DMS153 treated with DMSO at 0.1 percent for 48 hours (cell line): ENCODE data around the gene AMOTL1.

Experiments
- DNase-seq: peaks from one replicate; lab custom pipeline; 2025; ENCODE audit not compliant: unreplicated experiment; lab: John Stamatoyannopoulos, UW

AMOTL1 gene, protein sequence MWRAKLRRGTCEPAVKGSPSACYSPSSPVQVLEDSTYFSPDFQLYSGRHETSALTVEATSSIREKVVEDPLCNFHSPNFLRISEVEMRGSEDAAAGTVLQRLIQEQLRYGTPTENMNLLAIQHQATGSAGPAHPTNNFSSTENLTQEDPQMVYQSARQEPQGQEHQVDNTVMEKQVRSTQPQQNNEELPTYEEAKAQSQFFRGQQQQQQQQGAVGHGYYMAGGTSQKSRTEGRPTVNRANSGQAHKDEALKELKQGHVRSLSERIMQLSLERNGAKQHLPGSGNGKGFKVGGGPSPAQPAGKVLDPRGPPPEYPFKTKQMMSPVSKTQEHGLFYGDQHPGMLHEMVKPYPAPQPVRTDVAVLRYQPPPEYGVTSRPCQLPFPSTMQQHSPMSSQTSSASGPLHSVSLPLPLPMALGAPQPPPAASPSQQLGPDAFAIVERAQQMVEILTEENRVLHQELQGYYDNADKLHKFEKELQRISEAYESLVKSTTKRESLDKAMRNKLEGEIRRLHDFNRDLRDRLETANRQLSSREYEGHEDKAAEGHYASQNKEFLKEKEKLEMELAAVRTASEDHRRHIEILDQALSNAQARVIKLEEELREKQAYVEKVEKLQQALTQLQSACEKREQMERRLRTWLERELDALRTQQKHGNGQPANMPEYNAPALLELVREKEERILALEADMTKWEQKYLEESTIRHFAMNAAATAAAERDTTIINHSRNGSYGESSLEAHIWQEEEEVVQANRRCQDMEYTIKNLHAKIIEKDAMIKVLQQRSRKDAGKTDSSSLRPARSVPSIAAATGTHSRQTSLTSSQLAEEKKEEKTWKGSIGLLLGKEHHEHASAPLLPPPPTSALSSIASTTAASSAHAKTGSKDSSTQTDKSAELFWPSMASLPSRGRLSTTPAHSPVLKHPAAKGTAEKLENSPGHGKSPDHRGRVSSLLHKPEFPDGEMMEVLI

GRCh38 chr11:94767701-94768601 lies at the start of gene AMOTL1:
AMOTL1 (plus strand) TSS chr11:94768356; CDS start chr11:94768512, 156 bp downstream.
- peak; percentile 50 for DNase-seq

- no peak for DNase-seq
These were observed 48.3 kb upstream of the AMOTL1 start for GRCh38 chr11:94719876-94720275.

DNA sequence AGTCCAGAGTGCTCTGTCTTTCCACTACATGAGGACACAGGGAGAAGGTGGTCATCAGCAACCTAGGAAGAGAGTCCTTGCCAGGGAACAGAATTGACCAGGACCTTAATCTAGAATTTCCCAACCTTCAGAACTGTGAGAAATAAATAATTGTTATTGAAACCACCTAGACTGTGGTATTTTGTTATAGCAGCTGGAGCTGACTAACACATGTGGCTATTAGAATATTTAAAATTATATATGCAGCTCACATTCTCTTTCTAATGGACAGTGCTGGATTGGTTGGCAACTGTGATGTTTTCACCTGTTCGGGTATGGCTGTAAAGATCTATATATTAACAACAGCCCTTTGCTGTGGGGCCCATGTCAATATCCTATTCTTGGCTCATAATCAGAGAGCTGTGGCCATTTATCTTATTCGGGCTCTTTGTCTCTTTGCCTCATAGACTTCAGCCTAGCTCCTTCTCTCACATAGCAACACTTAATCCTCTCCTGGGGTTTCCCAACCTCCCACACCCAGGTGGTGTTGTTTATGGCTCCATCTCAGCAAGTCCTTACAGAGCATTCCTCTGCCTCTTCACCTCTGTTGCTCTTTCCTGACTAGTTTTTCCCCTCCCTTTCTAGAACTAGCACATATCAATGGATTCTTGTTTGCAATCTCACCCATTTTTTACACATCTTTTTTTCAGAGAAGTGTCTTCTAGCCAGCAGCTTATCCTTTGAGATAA lies 46.4 kb upstream of the AMOTL1 start:
- no peak for DNase-seq

DNA sequence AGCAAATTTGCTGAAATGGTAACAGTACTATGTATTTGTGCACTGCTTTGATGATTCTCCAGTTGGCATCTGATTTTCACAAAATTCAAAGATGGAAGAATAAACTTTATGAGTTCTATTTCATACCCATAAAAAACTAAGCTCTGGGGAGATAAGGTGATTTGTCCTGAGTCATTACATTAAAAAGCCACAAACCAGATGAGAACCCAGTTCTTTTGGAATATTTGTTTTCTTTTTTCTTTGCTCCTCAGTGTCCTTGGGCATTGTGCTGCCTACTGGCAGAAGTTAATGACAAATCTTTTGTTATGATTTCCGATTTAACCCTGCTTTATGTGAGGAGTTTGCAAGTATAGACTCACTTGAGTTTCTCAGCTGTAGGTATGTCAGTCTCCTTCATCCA lies 45.4 kb upstream of the AMOTL1 start:
- no peak for DNase-seq

DNA sequence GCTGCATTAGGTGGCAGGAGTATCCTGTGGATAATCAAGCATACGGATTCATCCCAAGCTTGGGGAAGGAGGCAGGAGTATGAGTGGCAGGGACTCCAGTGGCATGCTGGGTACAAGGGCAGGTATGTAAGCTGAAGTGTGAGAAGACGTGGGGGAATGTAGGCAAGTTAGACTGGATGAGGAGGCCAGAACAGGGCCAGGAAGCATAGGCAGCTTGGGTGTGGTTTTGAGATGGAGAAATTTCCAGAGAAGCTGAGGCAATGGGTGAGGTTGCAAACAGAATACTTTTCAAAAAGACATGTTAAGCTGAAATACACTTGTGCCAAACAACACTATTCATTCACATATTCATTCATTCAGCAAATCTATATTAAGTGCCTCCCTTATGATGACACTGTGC lies 43.1 kb upstream of the AMOTL1 start:
- DNase-seq = no peak

- no peak for DNase-seq
These were observed 40.3 kb upstream of the AMOTL1 start for GRCh38 chr11:94727819-94728218.

GRCh38 chr11:94728541-94728940 lies 39.6 kb upstream of the AMOTL1 start:
- DNase-seq = no peak

DNA sequence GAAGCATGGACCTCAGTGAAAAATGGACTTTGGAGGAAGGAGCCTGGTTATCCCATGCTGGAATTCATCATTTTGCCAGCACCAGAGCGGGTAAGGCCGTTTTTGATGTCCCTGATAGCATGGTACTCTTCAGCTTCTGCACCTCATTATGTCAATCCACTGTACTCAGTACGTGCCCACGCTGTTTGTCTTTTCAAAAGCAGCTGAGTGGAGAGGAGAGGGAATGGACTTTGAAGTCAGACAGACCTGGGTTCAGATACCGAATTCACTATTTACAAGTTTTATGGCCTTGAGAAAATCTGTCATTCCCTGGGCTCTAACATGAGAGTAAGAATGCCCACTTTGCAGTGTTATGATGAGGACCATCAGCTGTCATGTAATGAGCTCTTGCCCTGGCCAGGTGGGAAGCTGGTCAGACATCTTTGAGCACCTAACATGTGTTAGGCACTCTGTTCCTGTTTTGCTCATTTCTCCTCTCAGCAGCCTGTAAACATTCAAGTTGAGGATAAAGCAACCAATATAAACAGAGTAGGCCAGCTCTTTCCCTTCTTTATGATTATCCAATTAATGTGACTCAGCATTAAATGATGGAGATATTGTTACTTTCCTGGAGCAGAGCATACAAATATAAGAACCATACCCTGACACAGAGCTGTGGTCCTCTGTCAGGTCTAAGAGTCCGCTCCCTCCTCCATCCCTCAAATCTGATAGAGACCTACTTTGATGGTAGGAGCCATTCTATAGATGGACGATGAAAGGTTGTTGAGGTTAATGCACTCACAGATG lies 39.0 kb upstream of the AMOTL1 start:
- DNase-seq = no peak

DNA sequence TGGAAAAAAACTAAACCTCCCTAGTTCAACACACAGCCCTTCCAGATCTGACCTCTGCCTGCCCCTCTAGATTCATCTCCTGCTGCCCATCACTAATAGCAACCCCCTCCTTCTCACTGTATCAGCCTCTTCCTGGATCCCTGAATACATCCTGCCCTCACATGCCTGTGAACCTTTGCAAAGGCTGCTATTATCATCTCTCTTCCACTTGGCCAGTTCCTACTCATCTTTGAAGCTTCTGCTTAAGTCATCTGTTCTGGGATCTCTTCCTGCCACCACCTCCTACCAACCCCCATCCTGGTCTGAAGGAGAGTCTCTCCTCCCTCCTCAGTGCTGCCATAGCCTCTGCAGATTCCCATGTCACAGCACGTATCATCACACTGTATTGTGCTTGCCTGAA lies 38.0 kb upstream of the AMOTL1 start:
- DNase-seq = no peak

- DNase-seq = no peak
These were observed 36.1 kb upstream of the AMOTL1 start for GRCh38 chr11:94731880-94732601.

DNA sequence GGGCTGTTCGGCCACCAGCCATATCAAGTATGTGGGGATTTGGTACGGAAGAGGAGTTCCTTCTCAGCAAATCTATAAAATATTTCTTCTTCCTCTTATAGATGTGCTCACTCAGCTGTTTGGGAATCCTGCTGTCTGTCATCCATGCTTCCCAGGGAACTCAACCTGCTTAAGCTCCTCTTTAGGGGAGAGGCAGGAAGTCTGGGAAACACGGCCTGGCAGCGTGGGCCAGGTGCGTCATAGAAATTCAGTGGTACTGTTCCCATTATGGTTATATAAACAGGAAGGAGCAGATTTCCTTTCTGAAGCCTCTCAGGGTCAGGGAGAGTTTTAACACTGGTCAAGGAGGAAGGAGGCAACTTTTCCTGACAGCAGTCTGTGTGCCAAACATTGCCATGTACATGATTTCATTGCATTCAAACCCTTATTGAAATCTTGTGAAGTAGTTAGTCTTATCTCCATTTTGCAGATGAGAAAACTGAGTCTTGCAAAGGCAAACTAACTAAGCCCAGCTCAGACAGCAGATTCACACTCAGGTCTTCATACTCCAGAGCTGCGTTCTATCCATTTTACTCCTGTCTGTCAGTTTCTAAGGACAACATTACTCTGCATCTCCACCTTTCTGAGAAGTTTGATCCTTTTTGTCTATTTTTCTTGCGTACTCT lies 35.4 kb upstream of the AMOTL1 start:
- peak; percentile 61 for DNase-seq

DNA sequence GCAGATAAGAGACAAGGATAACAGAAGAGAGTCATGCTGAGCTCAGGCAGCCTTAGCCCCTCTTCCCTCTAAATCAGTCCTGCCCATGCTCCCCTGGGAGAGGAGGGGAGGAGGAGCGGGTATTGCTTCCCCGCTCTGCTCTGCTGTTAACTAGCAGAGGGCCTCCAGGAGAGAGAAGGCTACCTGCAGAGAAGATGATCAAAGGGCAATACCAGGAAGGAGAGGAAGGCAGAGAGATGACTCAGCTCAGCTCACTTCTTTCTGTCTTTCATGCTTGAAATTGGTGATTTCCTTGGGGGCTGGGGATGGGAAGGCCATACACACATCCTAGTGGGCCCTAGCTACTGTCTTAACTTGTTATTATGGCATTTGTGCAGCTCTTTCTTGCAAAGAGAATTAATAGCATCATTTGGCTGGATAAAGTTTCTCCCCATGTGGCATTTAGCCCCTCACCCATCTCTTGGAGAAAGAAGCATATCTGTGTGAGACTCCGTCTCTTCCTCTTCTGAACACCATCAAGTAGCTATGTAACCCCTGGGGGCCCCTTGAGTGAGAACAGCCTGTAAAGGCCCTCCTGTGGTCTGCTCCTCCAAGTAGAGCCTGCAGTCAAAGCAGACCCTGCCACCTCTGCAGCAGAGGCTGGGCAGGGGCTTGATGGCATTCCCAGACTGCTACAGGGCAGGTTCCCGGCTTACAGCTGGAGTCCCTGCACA lies 33.4 kb upstream of the AMOTL1 start:
- peak; percentile 24 for DNase-seq

DNA sequence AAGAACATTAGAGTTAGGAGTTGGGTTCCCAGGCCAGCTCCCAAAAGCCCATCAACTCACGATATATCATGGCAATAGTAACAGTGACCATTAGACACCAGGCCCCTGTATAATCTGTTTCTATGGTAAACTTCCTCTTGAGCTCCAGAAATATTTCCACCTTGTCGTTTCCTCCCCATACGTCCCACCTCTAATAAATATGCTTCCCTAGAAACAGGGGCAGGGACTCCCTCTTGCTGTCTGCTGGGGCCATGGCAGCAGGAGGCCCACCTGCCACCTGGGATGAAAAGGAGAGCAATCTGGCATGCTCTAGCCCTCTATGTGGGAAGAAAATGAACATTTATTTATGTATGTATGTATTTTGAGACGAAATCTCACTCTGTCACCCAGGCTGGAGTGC lies 32.2 kb upstream of the AMOTL1 start:
- no peak for DNase-seq

DNA sequence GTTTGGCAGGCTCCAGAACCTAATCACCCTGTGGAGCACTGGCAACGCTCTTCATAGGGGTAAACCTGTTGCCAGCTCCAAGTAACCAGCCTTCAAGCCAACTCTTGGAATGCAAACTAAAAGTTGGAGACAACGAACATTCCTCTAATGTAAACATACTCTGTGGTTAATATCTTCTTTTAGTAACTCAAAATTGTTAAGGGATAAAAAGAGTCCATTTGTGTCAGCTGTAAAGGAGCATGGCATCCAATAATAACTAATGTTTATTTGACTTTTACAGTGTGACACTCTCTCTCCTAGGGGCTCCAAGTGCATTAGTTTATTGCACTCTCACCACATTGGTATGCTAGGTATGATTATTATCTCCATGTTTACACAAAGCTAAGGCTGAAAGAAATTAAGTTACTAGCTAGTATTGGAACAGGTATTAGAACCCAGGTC lies 31.0 kb upstream of the AMOTL1 start:
- no peak for DNase-seq

GRCh38 chr11:94738746-94739145 lies 29.4 kb upstream of the AMOTL1 start:
- no peak for DNase-seq

- no peak for DNase-seq
These were observed 28.8 kb upstream of the AMOTL1 start for GRCh38 chr11:94739331-94739730.
